ENCODE results near the gene CERS1.

GRCh38 chr19:18924684-18925213, 28.8 kb upstream of the CERS1 start:
- TF ChIP-seq POLR2AphosphoS5 (IDR thresholded peaks at IDR 0.05; ENCODE audit: insufficient read depth, low read depth, low read length) (no peak), CTCF (IDR thresholded peaks at IDR 0.05; ENCODE audit: extremely low read depth in 1 of 2, insufficient read depth in 1 of 2, low read depth in 1 of 2, low read length in 2 of 2) (no peak)

Data from endothelial cell of umbilical vein (primary cell).